SK-N-MC (cell line): ENCODE results near the gene DUS3L.

Experiments used
- EZH2 ChIP-seq: fragments of 200-600 bp; sonication (generic); IDR thresholded peaks from one replicate; pipeline ENCODE4 v1.6.1; 2017; ENCODE audit warnings: antibody characterized with exemption
- POLR2AphosphoS5 ChIP-seq: IDR thresholded peaks from 2 replicates; pipeline ENCODE4 v1.6.1; 2012; ENCODE audit warnings: mild to moderate bottlenecking, low read depth, low read length, borderline replicate concordance

GRCh38 chr19:5772416-5772815 lies 18.5 kb downstream of the DUS3L start:
- no peak for TF ChIP-seq POLR2AphosphoS5
- no peak for TF ChIP-seq EZH2
